Activated T-cell treated with anti-CD3 and anti-CD28 coated beads, Interleukin-2, amount 50 U/mL, for 4 hours (primary cell): ENCODE measurements around the gene CEP78. TPM values are rescaled to one million over a fixed set of nuclear protein-coding genes. Genes with fewer than 3 reads are reported as not detected.
"Not testable (repeated sequence)": the region's sequence is repeated elsewhere in the genome, so short reads cannot be mapped to it uniquely, and the experiment has no call there.

Experiments
- ATAC-seq, 2 donors: fragments of 200-7000 bp; cut with Tn5 transposase; one replicate each; pipeline ENCODE4 v1.10.0; 2021
- DNase-seq: peaks from one replicate; pipeline ENCODE4 v3.0.0-alpha.2; 2020
- H3K27me3 Mint-ChIP-seq: one replicate; pipeline ENCODE4 v1.8.0; 2021; ENCODE audit warnings: low read depth, mixed read lengths
- H3K36me3 Mint-ChIP-seq: one replicate; pipeline ENCODE4 v1.8.0; 2022; ENCODE audit warnings: mixed read lengths; ENCODE audit not compliant: insufficient read depth
- H3K4me1 Mint-ChIP-seq: one replicate; pipeline ENCODE4 v1.8.0; 2021; ENCODE audit warnings: low read depth, mixed read lengths
- H3K4me3 Mint-ChIP-seq: one replicate; pipeline ENCODE4 v1.8.0; 2021; ENCODE audit warnings: mild to moderate bottlenecking, moderate library complexity, mixed read lengths
- H3K9me3 Mint-ChIP-seq: one replicate; pipeline ENCODE4 v1.8.0; 2021; ENCODE audit warnings: mixed read lengths
- total RNA-seq, 3 donors: library from RNA; stranded (reverse); gene quantifications; one replicate each; pipeline ENCODE4 v1.2.1, GENCODE V29; 2021

CEP78 gene
- total RNA-seq, 3 donors from 2014 or later: 29.4 to 30.8 (median 29.6) TPM

DNA sequence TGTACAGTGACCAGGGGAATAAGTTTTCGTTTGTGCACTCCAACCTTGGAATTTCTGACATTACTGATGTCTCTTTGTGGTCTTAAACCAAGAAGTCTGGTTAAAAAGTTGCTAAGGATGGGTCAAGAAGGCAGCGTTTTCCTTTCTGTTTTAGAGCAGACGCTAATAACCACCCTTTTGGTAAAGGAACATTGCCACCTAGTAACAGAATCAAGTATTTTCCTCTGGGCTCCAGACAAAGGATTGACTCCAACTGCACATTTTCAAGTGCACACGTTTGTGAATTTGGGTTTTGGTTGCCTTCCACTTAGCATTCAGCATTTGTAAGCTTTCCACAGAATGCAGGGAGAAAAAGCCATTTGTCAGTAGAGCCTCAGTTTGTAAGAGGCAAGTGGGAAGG lies 22.2 kb upstream of the CEP78 start:
- no peak overlapping the region for H3K4me3 Mint-ChIP-seq
- H3K4me1 Mint-ChIP-seq: peaks cover 43% of the 10 kb centered on the region
- no peaks in the 10 kb centered on the region for H3K27me3 Mint-ChIP-seq
- no peaks in the 10 kb centered on the region for H3K36me3 Mint-ChIP-seq
- DNase-seq: no peak
- H3K9me3 Mint-ChIP-seq: no peaks in the 10 kb centered on the region
- peak in 1 of 2 donors; percentile 25 for ATAC-seq

DNA sequence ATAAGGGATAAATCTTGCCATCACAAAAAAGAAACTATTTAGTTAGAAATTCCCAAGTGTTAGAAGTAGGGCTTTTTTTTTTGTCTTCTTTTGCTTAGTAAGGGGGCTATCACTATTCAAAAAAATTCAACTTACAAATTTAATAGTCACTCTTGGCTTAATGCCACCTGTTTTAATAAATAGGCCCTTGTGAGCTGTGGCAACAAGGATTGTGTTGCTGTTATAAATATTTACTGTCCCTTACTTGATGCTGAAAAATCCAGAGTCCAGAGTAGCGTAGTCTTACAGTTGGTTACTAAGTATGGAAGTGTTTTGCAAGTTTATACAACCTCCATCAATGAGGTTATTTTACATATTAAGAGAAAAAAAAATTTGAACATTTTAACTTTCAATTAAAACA lies 21.4 kb upstream of the CEP78 start:
- H3K36me3 Mint-ChIP-seq: no peaks in the 10 kb centered on the region
- H3K4me1 Mint-ChIP-seq: peaks cover 38% of the 10 kb centered on the region
- no peaks in the 10 kb centered on the region for H3K9me3 Mint-ChIP-seq
- ATAC-seq (no peak), DNase-seq (no peak)
- no peaks in the 10 kb centered on the region for H3K27me3 Mint-ChIP-seq
- H3K4me3 Mint-ChIP-seq: no peak overlapping the region

DNA sequence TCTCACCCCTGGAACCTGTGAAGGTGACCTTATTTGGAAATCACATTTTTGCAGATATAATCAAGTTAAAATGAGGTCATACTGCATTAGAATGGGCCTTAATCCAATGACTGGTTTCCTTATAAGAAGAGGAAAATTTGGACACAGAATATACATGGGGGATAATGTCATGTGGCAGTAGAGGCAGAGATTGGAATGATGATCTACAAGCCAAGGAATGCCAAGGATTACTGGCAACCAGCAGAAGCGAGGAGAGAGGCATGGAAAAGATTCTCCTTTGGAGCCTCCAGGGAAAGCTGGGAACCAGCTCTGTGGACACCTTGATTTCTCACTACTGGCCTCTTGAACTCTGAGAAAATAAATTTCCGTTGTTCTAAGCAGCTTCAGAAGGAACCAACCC lies 20.2 kb upstream of the CEP78 start:
- H3K9me3 Mint-ChIP-seq: no peaks in the 10 kb centered on the region
- ATAC-seq (no peak), DNase-seq (no peak)
- peaks cover 30% of the 10 kb centered on the region for H3K4me1 Mint-ChIP-seq
- H3K36me3 Mint-ChIP-seq: no peaks in the 10 kb centered on the region
- H3K27me3 Mint-ChIP-seq: no peaks in the 10 kb centered on the region
- no peak overlapping the region for H3K4me3 Mint-ChIP-seq

DNA sequence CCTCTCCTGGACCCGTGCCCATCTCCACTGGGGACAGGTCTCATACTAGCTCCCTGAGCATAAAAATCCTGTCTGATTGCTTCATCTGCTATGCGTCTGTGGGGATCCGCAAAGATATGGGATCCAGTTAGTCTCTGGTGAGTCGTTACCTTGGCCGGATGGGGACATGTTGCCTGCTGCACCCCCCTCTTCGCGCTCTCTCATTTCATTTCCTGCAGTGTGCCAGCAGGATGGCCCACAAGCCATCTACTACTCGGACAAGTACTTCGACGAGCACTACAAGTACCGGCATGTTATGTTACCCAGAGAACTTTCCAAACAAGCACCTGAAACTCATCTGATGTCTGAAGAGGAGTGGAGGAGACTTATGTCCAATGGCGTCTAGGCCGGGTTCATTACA lies 17.0 kb upstream of the CEP78 start:
- Mint-ChIP-seq H3K36me3 (no peaks in the 10 kb centered on the region), H3K4me1 (peaks cover 1% of the 10 kb centered on the region), H3K9me3 (no peaks in the 10 kb centered on the region), H3K27me3 (no peaks in the 10 kb centered on the region), H3K4me3 (no peak overlapping the region)
- no peak for DNase-seq
- no peak for ATAC-seq

DNA sequence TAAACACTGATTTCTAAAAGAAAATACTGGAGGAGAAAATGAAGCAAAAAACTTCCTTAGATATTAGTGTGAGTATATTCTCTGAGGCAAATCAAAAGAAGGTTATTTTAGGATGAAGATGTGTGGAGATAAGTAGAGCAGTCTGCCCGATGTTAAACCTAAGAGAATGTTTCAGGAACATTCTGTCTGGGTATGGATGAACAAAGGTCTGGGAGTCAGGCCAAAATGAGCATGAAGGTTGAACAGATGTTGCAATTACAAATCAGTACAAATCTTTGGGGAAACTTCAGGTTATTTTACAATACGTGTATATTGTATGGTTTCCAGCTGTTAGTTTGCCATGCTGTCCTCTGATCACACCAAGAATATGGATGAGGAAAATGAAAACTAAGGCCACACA lies 14.4 kb upstream of the CEP78 start:
- no peaks in the 10 kb centered on the region for H3K27me3 Mint-ChIP-seq

DNA sequence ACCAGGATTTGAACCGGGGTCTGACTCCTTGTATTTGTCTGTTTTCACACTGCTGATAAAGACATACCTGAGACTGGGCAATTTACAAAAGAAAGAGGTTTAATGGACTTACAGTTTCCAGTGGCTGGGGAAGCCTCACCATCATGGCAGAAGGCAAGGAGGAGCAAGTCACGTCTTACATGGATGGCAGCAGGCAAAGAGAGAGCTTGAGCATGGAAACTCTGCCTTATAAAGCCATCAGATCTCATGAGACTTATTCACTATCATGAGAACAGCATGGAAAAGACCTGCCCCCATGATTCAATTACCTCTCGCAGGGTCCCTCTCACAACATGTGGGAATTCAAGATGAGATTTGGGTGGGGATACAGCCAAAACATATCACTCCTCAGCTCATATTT lies 14.0 kb upstream of the CEP78 start:
- H3K27me3 Mint-ChIP-seq, H3K4me1 Mint-ChIP-seq, H3K9me3 Mint-ChIP-seq, DNase-seq, H3K4me3 Mint-ChIP-seq, ATAC-seq, H3K36me3 Mint-ChIP-seq: not testable (repeated sequence)

More for the DNA sequence above, 14.4 kb upstream of the CEP78 start:
- Mint-ChIP-seq H3K4me1 (no peaks in the 10 kb centered on the region), H3K36me3 (no peaks in the 10 kb centered on the region), H3K9me3 (no peaks in the 10 kb centered on the region), H3K4me3 (no peak overlapping the region)
- no peak for DNase-seq
- no peak for ATAC-seq

DNA sequence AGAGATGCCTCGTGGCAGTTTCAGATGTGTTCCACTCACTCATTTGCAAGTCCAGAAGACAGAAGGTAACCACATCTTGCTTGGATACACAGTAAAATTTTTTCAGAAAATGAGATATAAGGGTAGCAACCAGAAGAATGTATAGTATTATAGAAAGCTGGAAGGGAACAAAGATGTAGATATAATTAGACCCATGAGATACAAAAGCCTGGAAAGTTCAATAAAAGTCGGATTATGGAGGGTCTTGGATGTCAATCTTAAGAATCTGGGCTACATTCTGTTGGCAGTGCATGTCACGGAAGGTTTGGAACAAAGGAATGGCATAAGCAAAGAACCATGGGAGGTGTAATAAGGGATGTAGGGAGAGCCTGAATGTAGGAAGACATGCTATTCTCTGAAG lies 5.1 kb upstream of the CEP78 start:
- DNase-seq (no peak), ATAC-seq (no peak)
- H3K36me3 Mint-ChIP-seq: no peaks in the 10 kb centered on the region
- H3K27me3 Mint-ChIP-seq: peaks cover 6% of the 10 kb centered on the region
- H3K4me1 Mint-ChIP-seq: peaks cover 9% of the 10 kb centered on the region
- H3K9me3 Mint-ChIP-seq: no peaks in the 10 kb centered on the region
- H3K4me3 Mint-ChIP-seq: no peak overlapping the region

DNA sequence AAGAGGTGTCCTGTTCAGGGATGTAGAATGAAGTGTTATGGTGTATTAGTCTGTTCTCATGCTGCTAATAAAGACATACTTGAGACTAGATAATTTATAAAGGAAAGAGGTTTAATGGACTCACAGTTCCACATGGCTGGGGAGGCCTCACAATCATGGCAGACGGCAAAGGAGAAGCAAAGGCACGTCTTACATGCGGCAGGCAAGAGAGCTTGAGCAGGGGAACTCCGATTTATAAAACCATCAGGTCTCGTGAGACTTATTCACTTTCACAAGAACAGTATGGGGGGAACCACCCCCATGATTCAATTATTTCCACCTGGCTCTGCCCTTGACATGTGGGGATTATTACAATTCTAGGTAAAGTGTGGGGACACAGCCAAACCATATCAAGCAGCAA lies 3.4 kb upstream of the CEP78 start:
- not testable (repeated sequence) for ATAC-seq, H3K4me3 Mint-ChIP-seq, DNase-seq, H3K36me3 Mint-ChIP-seq, H3K9me3 Mint-ChIP-seq, H3K27me3 Mint-ChIP-seq
- H3K4me1 Mint-ChIP-seq: peaks cover 14% of the 10 kb centered on the region

DNA sequence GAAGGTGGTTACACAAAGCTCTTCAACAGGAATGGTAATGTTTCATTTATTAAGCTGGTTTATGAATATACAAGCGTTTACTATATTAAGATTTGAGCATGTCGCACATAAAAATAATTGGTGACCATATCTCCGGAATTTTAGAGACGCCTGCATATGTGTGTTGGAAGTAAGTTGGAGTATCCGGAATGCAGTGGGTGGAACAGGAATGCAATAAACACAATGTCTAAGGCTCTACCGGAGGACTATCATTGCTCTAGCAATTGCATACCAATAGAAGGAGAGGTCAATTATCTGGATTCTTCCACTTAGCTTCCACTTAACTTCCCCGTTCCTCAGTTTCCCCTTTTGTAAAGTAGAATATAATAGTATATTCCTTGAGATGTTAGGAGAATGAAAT lies 1.1 kb upstream of the CEP78 start:
- ATAC-seq: no peak
- no peaks in the 10 kb centered on the region for H3K36me3 Mint-ChIP-seq
- no peak for DNase-seq
- H3K4me1 Mint-ChIP-seq: peaks cover 34% of the 10 kb centered on the region
- peak overlapping the region; percentile 95 for H3K4me3 Mint-ChIP-seq
- no peaks in the 10 kb centered on the region for H3K27me3 Mint-ChIP-seq
- no peaks in the 10 kb centered on the region for H3K9me3 Mint-ChIP-seq

DNA sequence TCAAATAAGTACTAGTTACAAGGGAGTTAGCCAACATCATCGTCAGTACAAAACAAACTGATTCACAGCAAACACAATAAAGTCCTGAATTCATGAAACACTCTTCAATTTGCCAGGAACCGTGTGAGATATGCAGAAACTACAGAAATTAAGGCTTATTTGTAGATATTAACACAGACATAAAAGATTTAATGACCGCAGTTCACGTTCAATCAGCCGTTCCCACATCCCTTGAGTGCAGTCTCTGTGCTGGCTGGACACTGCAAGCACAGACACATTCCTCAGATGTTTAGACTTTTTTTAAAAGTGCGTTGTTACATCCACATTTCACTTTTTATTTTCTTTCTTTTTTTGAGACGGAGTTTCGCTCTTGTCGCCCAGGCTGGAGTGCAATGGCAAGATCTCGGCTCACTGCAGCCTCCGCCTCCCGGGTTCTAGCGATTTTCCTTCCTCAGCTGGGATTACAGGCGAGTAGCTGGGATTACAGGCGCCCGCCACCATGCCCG lies 566 bp upstream of the CEP78 start:
- ATAC-seq (no peak), DNase-seq (no peak)
- no peaks in the 10 kb centered on the region for H3K9me3 Mint-ChIP-seq
- H3K36me3 Mint-ChIP-seq: peaks cover 2% of the 10 kb centered on the region
- H3K4me3 Mint-ChIP-seq: peak overlapping the region; percentile 95
- H3K27me3 Mint-ChIP-seq: no peaks in the 10 kb centered on the region
- peaks cover 38% of the 10 kb centered on the region for H3K4me1 Mint-ChIP-seq

DNA sequence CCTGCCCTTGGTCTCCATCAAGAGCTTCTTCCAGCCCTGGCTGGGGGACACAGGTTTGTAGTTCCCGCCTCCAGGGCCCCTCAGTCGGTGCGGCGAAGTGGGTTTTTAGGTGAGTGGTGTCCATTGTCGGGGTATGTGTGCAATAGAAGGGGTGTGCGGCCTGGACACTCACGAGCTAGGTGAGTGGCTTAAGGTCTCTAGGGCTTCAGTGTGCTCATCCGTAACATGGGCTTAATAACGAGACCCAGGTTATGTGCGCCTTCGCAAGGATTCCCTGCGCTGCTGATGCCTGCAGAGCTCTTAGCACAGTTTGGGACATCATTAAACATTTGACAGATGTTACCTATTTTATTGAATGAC lies 656 bp downstream of the CEP78 start:
- Mint-ChIP-seq H3K4me1 (peaks cover 42% of the 10 kb centered on the region), H3K4me3 (peak overlapping the region; percentile 95), H3K27me3 (no peaks in the 10 kb centered on the region), H3K36me3 (peaks cover 7% of the 10 kb centered on the region), H3K9me3 (no peaks in the 10 kb centered on the region)
- DNase-seq (no peak), ATAC-seq (peak in 1 of 2 donors; percentile 2)

DNA sequence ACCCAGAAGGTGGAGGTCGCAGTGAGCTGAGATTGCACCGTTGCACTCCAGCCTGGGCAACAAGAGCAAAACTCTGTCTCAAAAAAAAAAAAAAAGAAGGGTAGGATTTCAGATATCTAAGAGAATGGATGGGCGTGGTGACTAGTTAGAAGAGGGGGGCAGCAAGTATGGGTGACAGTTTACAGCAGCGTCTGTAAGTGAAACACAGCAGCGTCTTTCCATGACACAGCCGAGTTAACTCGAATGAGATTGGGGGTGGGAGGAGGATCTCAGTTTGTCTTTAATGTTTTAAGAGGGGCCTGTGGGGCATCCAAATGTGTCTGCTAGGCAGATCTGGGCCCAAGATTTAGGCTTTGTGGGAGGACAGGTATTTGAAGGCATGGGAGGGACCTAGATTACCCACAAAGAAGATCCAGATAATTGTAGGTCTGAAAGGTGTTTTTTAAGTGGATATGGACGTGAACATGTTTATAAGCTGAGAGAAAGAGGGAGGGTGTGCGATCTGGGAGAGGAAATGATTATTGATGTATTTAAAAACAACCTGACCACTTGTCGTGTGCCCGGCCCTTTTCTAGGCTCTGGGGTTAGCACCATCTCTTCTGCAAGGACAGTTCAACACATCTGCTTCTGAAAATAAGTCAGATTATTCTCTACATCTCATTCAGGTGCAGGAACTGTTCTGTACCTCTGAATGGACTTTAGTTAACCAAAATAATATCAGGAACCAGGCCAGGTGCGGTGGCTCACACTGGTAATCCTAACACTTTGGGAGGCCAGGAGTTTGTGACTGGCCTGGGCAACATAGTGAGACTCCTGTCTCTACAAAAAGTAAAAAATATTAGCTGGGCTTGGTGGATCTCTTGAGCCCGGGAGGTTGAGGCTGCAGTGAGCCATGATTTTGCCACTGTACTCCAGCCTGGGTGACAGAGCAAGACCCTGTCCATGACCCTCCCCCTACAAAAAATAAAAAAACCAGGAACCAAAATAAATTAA lies 2.5 kb downstream of the CEP78 start:
- H3K9me3 Mint-ChIP-seq: no peaks in the 10 kb centered on the region
- no peak for ATAC-seq
- DNase-seq: no peak
- H3K27me3 Mint-ChIP-seq: no peaks in the 10 kb centered on the region
- H3K4me3 Mint-ChIP-seq: peak overlapping the region; percentile 51
- peaks cover 50% of the 10 kb centered on the region for H3K4me1 Mint-ChIP-seq
- H3K36me3 Mint-ChIP-seq: peaks cover 14% of the 10 kb centered on the region

DNA sequence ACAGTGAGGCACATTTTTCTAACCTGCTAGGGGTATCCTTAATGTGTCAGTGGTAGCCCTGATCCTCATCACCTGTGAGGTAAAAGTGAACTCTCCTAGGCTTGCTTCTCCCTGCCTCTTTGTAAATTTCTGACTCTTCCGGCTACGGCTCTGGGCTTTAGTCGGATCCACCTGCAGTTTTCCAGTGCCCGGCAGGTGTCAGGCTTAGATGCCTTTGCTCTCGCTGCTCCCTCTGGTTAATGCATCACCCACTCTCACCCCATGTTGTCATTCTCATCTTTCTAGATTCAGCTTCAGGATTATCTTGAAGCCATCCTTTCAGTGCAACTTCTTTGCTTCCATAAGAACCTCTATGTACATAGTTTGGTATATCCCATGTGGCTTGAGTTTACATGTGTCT lies 3.6 kb downstream of the CEP78 start:
- no peak for ATAC-seq
- H3K4me3 Mint-ChIP-seq: no peak overlapping the region
- H3K36me3 Mint-ChIP-seq: peaks cover 17% of the 10 kb centered on the region
- H3K4me1 Mint-ChIP-seq: peaks cover 50% of the 10 kb centered on the region
- no peaks in the 10 kb centered on the region for H3K9me3 Mint-ChIP-seq
- no peak for DNase-seq
- no peaks in the 10 kb centered on the region for H3K27me3 Mint-ChIP-seq

DNA sequence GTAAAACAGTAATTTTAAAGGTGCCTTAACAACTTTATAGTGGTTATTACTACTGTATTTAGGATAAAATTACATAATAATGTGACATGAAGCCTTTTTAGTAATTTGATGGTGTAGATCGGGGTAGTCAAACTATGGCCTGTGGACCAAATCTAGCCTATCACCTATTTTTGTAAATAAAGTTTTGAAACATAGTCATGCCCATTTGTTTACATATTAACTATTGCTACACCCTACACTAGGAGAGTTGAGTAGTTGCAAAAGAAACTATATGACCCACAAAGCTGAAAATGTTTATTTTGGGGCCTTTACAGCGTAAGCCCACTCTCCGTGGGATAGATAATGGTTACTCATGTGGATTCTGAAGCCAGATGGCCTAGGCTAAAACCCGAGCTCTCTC lies 6.2 kb downstream of the CEP78 start:
- Mint-ChIP-seq H3K27me3 (no peaks in the 10 kb centered on the region), H3K36me3 (peaks cover 31% of the 10 kb centered on the region)

DNA sequence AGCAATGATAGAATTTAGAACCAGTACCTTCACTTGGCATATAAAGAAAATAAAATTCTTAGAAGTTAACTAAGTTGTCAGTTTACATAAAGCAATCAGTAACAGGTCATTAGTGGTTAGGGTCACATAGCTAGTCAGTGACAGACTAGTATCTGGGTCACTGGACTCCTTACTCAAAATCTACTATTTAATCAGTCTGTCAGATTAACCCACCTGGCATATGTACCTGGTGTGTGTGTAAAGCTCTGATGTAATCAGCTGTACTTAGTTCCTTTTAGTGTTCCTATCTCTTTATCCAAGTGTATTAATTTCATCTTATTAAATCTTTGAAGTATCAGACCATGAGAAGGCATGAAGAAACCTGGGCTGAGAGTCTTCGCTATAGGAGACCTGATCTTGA lies 7.3 kb downstream of the CEP78 start:
- no peak for DNase-seq
- Mint-ChIP-seq H3K9me3 (no peaks in the 10 kb centered on the region), H3K4me3 (no peak overlapping the region), H3K27me3 (no peaks in the 10 kb centered on the region), H3K4me1 (peaks cover 32% of the 10 kb centered on the region), H3K36me3 (peaks cover 34% of the 10 kb centered on the region)
- no peak for ATAC-seq

More for the DNA sequence above, 6.2 kb downstream of the CEP78 start:
- DNase-seq (no peak), ATAC-seq (no peak)
- Mint-ChIP-seq H3K9me3 (no peaks in the 10 kb centered on the region), H3K4me3 (no peak overlapping the region), H3K4me1 (peaks cover 40% of the 10 kb centered on the region)
